ENCODE results near the gene TRDMT1.
"Not testable (repeated sequence)": the region's sequence is repeated elsewhere in the genome, so short reads cannot be mapped to it uniquely, and the experiment has no call there.

The TRDMT1 gene

DNA sequence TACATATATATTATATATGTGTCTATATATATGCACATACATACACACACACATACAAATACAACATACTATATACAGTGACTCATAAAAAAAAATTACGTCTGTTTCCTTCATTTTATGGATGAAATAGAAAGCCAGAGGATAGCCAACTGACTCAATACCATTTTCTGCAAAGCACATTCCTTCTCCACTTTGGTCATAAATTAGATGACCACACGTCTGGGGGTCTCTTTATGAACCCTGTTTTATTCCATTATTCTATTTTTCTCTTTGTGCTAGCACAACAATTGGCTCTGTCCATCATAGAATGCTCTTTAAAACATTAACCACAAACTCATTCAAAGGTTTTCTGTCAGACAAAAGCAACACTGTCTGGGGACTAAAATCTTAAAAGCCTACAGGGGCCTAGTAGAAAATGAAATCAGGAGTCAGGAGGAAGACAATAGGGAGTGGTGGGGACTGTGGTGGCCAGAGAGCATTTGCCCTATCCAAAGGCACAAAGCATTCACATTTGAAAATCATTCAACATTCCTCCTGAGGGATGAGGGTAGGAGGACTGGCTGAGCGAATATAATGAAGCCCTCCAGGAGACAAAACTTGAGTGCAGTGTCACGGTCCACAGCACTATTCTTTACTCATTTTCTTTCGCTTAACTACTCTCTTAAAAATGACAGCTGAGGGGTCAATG lies 76.1 kb downstream of the TRDMT1 start:
- DNase-seq, result no peak

DNA sequence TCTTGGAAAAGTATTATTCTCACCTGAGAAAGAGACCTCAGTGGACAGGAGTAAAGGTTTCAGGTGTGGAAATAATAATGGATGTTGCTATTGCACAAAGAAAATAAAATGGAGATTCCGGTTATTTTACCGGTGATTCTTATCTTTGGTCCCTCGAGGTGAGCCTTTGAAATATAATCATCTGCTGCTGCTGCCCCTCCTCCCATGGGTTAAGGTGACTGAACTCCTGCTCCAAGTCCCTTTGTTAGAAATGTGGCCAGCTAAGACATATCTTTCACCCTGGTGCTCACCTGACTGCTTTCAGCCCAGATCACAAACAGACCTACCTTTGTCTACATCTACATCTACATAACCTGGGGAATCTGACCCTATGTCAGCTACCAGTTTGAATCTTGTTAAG lies 77.5 kb downstream of the TRDMT1 start:
- no peak for DNase-seq

DNA sequence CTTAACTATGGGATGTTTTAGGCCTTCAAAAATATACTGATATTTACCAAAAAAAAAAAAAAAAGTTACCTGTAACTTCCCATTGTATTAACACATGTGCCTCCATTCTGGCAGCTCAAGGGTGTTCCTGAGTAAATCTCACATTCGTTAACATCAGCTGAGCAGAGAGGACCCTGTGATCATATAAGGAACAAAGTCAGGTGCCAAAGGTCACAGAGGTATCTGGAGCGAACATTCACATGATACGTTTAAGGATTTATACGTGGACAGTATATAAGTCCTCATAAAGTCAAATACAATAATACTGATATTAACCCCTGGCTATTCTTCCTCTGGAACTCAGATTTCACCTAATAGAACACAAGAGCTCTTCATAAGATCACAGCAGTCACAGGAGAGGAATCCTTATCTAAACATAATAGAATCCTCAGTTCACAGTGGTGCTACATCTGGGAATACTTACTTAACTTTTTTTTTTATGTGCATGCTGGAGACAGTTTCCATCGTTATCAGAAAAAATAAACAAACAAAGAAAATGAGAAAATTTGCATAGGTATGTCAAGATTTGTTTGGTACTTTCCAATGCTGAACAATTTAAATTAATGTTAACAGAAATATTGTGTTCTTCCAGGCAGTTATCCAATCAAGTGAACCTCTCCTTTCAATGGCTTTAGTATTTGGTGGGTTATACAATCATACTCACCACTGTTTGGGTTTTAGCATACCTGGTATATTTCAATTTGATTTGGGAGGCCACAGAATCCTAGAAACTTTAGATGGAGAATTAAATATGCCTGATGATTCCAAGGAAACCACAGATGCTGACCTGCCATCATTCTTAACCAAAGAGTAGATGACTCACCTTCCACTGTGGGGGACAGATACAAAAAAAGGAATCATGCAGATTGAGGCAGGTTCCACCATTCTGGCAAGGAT lies 78.5 kb downstream of the TRDMT1 start:
- DNase-seq, result no peak

DNA sequence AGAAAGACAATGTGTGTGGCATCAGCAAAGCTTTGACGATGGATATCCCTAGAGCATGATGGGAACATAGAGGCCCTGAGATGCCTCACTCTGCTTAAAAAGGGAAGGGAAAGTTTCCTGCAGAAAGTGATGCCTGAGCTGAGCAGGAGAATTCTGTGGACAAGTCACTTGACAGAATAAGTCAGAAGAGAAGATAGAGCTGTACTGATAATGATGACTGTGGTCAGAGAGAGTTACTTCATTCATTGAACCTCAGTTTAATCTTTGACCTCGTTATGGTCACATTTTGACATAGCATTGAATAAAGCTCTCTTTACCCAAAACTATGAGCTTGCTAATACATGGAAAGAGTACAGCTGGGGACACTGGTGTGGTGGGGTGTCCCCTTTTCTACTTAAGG lies 79.4 kb downstream of the TRDMT1 start:
- no peak for DNase-seq

DNA sequence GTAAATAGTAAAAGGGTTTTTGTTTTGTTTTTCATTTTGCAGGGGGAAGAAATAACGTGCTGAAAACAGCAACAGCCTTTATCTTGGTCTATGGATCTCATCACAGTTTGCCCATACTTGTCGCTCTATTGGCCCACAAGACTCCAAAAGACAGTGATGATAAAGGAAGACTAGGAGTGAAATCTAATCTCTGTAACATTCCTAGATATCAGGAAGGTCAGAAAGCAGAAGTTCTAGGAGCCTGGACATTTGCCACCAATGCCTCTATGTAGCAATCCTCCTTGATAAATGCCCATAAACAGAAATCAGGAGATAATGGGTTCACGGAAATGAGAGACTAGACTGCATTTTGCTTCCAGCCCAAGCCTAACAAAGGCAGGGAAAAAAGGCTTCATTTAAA lies 80.8 kb downstream of the TRDMT1 start:
- no peak for DNase-seq

DNA sequence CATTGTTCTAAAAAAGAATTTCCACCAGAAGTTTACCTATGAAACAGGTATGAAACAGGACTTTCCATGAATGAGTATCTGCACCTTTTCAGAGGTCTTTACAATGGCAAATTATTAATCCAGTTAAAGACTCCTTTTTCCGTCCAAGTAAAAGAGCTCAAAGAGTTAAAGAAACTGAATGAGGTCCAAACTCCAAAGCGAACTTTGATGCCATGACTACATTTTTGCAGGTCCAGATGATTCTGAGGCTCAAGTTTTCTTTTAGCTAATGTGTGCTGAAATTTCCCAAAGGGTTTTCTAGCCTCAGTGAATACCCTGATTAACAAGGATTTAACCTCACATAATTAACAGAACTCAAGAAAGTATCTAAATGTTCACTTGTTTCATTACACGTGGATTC lies 81.6 kb downstream of the TRDMT1 start:
- DNase-seq, result no peak

DNA sequence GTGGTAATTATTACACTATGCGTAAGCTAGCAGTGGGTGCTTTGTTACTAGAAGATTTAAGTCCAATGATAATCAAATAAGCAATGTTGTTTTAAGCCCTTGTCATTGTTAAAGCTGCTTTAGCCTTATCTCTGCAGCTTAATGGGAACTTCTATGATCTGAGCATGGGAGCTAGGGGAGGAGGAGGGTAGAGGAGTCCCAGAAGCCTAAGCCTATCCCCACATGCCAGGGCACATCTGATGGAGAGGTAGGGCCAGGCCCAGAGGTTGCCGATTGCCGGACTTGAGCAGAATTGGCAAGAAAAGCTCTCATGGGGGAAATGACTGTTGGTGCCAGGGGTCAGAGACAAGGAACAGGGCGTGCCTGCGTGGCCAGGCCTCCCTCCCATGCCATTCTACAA lies 85.3 kb downstream of the TRDMT1 start:
- DNase-seq, result no peak

DNA sequence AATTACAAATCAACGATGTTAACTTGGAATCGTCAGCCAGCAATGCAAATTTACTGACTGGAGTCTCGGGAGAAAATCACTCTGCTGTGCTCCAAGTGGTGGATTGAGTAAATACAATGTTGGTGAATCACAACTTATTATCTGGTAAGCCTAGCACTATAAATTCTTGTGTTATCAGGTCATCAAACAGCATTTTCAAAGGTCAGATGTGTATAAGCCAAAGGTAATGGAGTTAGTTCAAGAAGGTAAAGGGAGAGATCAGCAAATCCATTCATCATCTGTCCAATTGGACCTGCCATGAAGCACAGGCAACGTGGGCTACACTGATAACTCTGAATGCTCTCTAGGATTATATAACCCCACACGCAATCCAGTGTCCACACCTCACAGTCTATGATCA lies 85.8 kb downstream of the TRDMT1 start:
- no peak for DNase-seq

DNA sequence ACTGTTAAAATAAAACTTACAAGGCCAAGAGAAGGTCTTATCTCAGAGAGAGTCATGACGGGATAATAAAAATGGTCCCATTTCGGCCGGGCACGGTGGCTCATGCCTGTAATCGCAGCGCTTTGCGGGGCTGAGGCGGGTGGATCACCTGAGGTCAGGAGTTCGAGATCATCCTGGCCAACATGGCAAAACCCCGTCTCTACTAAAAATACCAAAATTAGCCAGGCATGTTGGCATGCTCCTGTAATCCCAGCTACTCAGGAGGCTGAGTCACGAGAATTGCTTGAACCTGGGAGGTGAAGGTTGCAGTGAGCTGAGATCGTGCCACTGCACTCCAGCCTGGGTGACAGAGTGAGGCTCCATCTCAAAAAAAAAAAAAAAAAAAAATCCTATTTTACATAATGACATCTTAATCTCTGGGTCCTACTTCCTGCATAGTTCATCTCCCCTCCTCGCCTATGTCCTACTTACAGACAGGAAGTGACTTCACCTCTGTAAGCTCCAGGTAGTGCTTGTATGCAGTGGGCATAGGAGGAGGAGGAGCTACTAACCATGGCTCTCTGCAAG lies 86.5 kb downstream of the TRDMT1 start:
- not testable (repeated sequence) for DNase-seq

DNA sequence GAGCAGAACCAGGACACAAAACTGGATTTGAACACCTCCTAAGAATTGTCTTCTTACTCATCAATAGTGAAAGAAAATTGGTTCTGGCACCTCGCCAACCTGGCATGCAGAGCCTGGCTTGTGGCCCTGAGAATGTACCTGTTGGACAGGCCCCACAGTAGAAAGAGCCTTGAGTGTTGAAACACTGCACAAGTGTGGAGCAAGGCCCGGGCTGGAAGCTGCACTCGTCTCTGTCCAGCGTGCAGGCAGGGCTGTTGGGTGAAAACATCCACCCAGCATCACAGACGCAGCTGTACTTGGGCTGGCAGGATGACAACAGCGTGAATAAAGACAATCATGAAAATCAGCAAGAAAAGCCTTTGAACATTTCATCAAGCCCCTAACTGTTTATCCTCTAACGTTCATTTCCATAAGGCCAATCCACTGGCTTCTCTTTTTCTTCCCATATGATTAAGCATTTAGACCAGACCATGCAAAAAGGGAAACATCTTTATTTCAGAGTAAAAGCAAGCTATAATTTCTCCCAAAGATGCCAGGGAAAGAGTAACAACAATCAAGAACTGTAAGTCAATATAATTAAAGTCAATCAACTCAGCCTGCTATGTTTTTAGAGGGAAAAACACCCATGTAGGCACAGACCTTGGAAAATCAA lies 87.5 kb downstream of the TRDMT1 start:
- DNase-seq, result no peak

DNA sequence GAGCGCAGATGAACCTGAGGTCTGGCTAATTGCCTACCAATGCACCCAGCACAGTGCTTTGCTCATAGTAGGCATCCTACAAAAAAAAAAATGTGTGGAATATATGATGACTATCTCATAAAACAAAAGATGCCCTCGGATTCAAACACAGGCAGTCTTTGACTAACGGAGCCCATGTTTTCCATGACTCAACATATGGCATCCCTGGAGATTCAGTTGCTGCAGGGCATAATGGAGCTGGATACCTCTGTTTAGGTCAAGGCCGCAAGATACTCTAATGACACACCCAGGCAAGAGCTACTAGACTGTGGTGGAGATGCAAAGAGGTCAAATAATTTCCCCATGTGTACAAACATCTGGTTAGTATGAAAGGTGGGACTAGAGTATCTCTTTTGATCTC lies 88.1 kb downstream of the TRDMT1 start:
- DNase-seq, result no peak

DNA sequence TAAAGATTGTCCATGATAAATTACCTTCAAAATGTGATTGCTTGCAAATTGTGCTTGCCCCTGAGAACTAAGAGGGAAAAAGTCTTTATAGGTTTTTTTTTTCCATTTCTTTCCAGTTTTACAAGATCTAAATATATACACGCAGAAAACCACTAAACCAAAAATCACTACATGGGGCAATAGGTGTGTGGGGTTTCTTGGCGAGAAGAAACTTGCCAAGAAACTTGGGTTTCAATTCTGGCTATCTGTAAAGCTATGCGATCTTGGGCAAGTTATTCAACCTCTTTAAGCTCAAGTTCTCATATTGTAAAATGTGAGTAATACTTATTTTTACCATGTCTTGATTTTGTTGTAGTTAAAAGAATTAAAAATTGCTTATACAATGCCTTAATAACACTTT lies 88.9 kb downstream of the TRDMT1 start:
- no peak for DNase-seq

DNA sequence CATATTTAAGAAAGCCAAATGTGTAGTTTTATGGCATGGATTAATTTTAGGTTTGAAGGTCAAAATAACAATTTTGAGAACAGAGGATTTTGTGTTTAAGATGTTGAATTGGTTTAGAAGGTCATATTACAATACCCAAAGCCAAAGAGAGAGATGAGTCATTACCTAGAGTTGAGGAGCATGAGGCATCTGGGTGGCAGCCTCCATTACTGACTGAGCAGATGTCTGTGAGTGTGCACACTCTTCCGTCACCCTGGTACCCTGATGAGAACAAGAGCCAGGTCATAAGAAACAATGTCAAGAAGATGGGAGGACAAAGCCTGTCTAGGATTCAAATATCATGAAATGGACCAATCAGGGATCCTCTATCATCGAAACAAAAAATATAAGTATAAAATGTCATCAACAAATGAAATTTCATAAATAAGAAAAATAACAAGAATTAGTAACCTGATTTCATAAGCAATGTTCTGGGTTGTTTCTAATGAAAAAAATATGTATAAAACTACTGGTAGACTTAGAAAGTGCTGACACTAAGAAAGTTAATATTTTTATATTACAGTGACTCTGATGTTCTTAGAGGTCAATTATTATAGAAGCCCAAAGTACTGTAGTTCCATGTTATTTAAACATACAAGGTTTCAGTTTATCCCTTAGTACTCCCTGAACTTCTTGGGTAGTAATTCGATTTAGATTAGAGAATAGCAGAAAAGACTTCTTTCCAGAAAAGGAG lies 91.8 kb downstream of the TRDMT1 start:
- DNase-seq, result no peak

DNA sequence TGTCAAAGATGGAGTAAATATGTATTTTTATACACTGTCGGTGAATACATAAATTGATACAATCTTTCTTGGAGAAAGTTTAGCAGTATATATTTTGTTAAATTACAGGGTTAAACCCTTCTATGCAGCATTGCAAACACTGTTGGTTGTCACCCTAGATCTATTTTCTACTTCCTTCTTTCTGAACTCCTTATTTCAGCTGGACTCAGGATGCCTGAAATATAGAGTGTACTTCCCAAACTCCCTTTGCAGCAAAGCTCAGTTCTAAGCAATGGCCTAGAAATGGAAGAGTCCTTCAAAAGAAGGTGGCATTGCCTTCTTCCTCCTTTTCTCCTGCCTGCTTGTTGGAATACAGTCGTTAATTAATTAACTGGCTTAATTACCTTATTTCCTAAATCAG lies 92.4 kb downstream of the TRDMT1 start:
- DNase-seq, result no peak

DNA sequence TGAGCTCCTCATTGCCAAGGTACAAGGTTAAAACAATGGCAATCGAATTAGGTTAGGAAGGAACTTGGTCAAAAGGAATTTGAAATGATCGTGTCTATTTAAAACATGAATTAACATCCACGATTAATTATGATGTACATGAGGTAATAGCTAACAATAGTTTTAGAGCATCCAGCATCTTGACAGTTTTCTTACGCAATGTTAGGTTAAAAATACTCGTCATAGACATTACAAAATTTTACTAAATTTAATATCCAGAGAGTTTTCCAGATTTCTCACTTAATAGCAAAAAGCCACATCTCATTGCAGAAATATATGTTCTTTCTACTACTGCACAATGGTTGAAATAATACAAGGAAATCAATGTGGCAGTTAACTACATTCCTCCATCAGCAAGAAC lies 94.5 kb downstream of the TRDMT1 start:
- DNase-seq, result no peak

DNA sequence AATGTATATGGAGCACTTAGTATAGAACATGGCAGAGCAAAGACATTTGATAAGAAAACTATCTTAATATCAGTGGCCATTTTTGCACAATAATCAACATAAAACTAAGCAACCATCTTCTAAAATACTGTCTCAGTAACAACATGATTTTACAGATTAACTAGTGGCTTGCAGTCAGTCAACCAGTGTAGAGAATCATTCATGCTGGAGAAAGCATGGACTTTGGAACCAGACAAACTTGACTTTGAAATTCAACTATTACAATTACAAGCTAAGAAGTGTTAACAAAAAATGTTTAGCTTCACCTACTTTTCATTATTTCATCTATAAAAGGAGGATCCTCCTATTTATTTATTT lies 99.6 kb downstream of the TRDMT1 start:
- DNase-seq, result no peak

DNA sequence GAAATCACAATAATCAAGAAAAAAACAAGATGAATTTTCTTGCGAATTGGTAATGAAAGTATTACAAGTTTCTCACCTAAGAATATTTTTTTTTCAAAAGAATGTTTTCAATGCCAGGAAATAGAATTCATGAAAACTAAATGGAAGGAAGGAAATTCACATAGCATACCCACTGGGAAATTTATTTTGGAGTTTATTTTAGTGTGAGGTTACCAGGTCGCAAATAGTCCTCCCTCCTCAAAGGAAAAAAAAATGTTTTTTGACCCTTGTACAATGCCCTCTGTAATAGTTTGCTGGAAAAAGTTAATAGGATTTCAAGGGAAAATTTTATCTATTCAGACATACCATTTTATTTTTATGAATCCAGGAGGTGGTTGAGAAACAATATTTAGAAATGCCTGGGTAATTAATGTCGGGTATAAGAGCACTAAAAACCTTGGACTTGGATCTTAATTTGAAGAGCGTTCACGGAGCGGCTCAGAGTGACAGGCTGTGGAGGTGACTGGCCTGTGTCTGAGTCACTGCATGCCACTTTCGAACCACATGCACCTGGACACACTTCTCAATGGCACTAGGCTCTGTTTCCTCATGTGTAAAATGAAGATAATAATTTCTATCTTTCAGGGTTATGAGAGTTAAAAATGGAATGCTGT lies 100.1 kb downstream of the TRDMT1 start:
- DNase-seq, result no peak

DNA sequence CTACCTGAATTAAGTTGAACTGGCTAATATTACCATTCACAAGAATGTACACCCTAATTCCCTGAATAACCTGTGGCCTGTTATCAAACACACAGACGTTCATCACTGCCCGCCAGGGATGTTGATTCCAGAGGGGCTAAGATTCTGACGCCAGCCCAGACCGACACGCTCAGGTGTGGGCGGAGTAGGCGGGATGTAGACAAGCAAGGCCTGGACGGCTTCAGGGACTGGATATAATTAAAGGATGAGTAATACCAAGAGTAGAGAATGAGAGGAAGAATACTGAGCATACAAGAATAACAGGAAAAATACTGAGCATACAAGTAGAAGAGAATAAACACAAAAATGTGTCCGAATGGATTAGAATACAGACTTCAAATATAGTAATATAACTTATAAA lies 100.9 kb downstream of the TRDMT1 start:
- no peak for DNase-seq

DNA sequence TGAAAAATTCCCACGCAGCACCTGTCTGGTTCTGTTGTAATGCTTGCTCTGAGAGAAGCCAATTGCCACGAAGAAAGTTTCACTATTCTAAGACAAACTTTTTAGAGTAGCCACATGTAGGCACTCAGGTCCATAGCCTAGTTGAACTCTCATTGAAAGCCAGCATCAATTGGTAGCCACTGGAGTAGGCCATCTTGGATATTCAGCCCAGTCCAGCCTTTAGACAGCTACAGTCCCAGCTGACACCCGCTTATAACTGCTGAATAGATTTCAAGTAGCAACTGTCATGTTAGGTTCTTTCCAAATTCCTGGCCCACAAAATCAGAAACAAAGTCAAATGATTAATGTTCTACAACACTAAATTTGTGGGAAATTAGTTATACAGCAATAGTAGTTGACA lies 103.5 kb downstream of the TRDMT1 start:
- no peak for DNase-seq

Measured in DMS79 (cell line).